LNCaP clone FGC (cell line): ENCODE data around the gene NCS1.
"Not testable (repeated sequence)": the region's sequence is repeated elsewhere in the genome, so short reads cannot be mapped to it uniquely, and the experiment has no call there.

Source experiments
- DNase-seq: peaks from one replicate; pipeline ENCODE4 v3.0.0-alpha.2; 2011; ENCODE audit warnings: low read depth
- H3K4me3 ChIP-seq: 2 replicates; pipeline ENCODE4 v1.5.1; 2011; ENCODE audit warnings: mild to moderate bottlenecking, low read depth, low read length, control low read depth
- TF ChIP-seq, protein P1 (sequence below): IDR thresholded peaks from 2 replicates; pipeline ENCODE4 v1.5.1; 2012; ENCODE audit warnings: mild to moderate bottlenecking; ENCODE audit not compliant: control insufficient read depth, insufficient read depth; ENCODE audit errors: extremely low read depth

The NCS1 gene

GRCh38 chr9:130276121-130276520, 103.9 kb downstream of the NCS1 start:
- no peak for DNase-seq
- no peak overlapping the region for H3K4me3 ChIP-seq
- TF ChIP-seq, protein P1, sequence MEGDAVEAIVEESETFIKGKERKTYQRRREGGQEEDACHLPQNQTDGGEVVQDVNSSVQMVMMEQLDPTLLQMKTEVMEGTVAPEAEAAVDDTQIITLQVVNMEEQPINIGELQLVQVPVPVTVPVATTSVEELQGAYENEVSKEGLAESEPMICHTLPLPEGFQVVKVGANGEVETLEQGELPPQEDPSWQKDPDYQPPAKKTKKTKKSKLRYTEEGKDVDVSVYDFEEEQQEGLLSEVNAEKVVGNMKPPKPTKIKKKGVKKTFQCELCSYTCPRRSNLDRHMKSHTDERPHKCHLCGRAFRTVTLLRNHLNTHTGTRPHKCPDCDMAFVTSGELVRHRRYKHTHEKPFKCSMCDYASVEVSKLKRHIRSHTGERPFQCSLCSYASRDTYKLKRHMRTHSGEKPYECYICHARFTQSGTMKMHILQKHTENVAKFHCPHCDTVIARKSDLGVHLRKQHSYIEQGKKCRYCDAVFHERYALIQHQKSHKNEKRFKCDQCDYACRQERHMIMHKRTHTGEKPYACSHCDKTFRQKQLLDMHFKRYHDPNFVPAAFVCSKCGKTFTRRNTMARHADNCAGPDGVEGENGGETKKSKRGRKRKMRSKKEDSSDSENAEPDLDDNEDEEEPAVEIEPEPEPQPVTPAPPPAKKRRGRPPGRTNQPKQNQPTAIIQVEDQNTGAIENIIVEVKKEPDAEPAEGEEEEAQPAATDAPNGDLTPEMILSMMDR, result no peak

- TF ChIP-seq, protein P1, result no peak
- DNase-seq, result no peak
Measured at GRCh38 chr9:130276955-130277354, 104.8 kb downstream of the NCS1 start.

DNA sequence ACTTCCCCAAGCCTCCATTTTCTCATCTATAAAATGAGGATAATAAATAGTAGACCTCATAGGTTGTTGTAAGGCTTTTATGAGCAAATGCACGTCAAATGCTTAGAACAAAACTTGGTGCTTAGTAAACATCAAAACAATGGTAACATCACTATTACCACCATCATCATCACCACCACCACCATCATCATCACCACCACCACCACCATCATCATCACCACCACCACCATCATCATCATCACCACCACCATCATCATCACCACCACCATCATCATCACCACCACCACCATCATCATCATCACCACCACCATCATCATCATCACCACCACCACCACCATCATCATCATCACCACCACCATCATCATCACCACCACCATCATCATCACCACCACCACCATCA, 105.3 kb downstream of the NCS1 start:
- H3K4me3 ChIP-seq, DNase-seq: not testable (repeated sequence)

More at GRCh38 chr9:130276955-130277354, 104.8 kb downstream of the NCS1 start:
- no peak overlapping the region for H3K4me3 ChIP-seq

GRCh38 chr9:130283539-130284248, 111.5 kb downstream of the NCS1 start:
- no peak overlapping the region for H3K4me3 ChIP-seq
- DNase-seq, result no peak
- TF ChIP-seq, protein P1, result no peak

DNA sequence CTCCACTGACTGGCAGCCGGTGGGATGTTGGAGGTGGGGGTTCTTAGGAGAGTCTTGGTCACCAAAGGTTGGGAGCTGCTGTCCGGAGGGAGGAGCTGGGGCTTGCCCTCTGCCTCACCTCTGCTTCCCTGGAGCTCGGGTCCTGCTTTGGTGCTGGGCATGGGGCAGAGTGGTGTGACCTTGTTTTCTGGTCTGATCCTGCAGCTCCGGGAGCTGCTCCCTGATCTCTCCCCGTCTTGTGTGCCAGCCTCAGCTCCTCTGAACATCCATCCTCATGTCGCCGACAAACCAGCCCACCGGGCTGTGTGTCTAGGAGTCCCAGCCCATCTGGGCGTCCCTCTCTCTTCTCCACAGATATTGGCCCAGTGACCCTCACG, 112.0 kb downstream of the NCS1 start:
- H3K4me3 ChIP-seq, result no peak overlapping the region
- TF ChIP-seq, protein P1, result no peak
- no peak for DNase-seq

DNA sequence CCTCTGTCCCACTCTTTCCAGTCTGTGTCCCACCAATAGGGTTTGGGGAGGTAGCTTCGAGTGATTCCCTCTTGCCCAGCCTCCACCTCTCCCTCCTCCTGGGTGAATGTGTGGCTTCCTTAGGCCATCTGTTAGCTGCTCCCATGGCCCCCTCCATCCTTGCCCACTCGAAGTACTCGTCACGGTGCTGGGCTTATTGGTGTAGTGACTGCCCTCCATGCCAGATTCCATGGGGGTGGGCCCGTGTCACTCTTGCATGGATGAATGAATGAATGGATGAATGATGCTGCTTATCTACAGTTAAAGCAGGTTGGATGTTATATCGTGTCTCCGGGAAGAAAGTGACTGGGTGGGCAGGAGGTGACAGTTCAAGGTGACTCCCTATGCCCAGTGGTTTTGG, 112.5 kb downstream of the NCS1 start:
- TF ChIP-seq, protein P1, result no peak
- H3K4me3 ChIP-seq, result no peak overlapping the region
- DNase-seq, result no peak

- TF ChIP-seq, protein P1, result no peak
- no peak overlapping the region for H3K4me3 ChIP-seq
- DNase-seq, result no peak
Measured at GRCh38 chr9:130285271-130285670, 113.1 kb downstream of the NCS1 start.
